Measurements from ENCODE around the gene IL1RN. TPM values are rescaled to one million over a fixed set of nuclear protein-coding genes. Genes with fewer than 3 reads are reported as not detected.
A peak's percentile ranks its signal among the peaks of the same experiment; 100 is the strongest.

IL1RN gene
- total RNA-seq, 1 experiment from 2014 or later = not detected

DNA sequence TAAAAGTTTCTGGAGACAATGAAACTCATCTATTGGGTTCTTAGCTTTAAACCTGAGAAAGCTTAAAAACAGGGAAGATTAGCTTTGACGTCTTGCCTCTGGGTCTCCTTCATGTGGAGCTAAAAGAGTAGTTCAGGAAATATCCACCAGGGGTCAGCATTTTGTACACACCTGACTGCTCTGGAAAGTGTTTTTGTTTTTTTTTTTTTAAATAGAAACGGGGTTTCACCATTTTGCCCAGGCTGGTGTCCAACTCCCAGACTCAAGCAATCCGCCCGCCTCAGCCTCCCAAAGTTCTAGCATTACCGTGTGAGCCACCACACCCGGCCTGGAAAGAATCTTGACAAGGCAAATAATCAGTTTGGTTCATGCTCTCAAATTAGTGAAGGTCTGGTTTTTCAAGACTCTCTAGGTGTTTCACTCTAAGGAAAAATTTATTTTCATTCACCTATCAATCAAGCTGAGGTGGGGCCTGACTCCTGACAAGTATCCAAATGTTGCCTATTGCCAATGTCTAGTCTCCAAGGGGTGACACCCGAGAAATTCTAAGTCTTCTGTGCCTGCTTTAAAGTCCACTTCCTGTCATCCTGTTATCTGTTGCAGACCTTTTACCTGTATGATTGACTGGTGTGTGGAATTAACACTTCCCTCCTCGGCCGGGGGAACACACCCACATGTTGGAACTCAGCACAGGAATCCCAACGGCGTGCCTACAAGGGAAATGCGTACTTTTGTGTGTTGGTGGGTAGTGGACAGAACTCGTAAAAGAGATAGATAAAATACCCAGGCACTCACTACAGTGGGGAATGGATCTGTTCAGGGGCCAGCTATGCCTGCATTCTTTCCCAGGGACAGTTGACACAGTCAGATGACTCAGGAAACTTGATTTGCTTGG is 11.3 kb downstream of the IL1RN start:
- TF ChIP-seq, protein P1, sequence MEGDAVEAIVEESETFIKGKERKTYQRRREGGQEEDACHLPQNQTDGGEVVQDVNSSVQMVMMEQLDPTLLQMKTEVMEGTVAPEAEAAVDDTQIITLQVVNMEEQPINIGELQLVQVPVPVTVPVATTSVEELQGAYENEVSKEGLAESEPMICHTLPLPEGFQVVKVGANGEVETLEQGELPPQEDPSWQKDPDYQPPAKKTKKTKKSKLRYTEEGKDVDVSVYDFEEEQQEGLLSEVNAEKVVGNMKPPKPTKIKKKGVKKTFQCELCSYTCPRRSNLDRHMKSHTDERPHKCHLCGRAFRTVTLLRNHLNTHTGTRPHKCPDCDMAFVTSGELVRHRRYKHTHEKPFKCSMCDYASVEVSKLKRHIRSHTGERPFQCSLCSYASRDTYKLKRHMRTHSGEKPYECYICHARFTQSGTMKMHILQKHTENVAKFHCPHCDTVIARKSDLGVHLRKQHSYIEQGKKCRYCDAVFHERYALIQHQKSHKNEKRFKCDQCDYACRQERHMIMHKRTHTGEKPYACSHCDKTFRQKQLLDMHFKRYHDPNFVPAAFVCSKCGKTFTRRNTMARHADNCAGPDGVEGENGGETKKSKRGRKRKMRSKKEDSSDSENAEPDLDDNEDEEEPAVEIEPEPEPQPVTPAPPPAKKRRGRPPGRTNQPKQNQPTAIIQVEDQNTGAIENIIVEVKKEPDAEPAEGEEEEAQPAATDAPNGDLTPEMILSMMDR (IDR thresholded peaks at IDR 0.05; ENCODE audit: insufficient read depth in 1 of 2, low read depth in 1 of 2, low read length in 1 of 2, severe bottlenecking in 1 of 2, unreplicated experiment in 1 of 2) = peak; percentile 80 to 81
- ChIA-PET POLR2A (interaction anchor here (0.7 to 0.8 kb wide), 2 partner anchors 20 to 60 kb away, joined by 3 to 8 read pairs; no protein-coding TSS in a partner anchor), CTCF (interaction anchor here (0.6 to 2.9 kb wide), 31 partner anchors 11 to 269 kb away, joined by 3 to 78 read pairs (median 5); partner anchors contain the start of gene IL1RN)
- H3K4me1 ChIP-seq = peaks cover 12% of the 10 kb centered on the region
- no peaks in the 10 kb centered on the region for H3K36me3 ChIP-seq (ENCODE audit: control insufficient read depth, insufficient read depth, low read length)
- no peaks in the 10 kb centered on the region for H3K9me3 ChIP-seq
- no peaks in the 10 kb centered on the region for H3K9me3 Mint-ChIP-seq (ENCODE audit: unreplicated experiment)
- H3K36me3 Mint-ChIP-seq (ENCODE audit: insufficient read depth, unreplicated experiment) = no peaks in the 10 kb centered on the region
- H3K27ac Mint-ChIP-seq (ENCODE audit: unreplicated experiment) = peak overlapping the region; percentile 61
- BruUV-seq (replicated peaks) = no TSS peak
- no peaks in the 10 kb centered on the region for H3K27me3 ChIP-seq (replicated peaks; ENCODE audit: control insufficient read depth, insufficient read depth, low read length)
- H3K4me1 Mint-ChIP-seq (ENCODE audit: low read depth, unreplicated experiment) = peaks cover 12% of the 10 kb centered on the region
- H3K4me3 ChIP-seq (ENCODE audit: low read depth, low read length) = peak overlapping the region; percentile 27
- DNase-seq = peak; percentile 67 to 84
- peak overlapping the region; percentile 59 for H3K4me3 Mint-ChIP-seq (ENCODE audit: unreplicated experiment)
- no peaks in the 10 kb centered on the region for H3K27me3 Mint-ChIP-seq (ENCODE audit: insufficient read depth, unreplicated experiment)
- intact Hi-C loops (cut with micrococcal nuclease; ENCODE audit: unreplicated experiment) = loop anchor here (1.0 to 5.0 kb wide), 2 partner anchors 18 to 109 kb away; no protein-coding TSS in a partner anchor

- H3K9me3 ChIP-seq = no peaks in the 10 kb centered on the region; the same call in none of the 2 replicates
- Mint-ChIP-seq H3K27me3 (ENCODE audit: insufficient read depth, unreplicated experiment) (no peaks in the 10 kb centered on the region), H3K9me3 (ENCODE audit: unreplicated experiment) (no peaks in the 10 kb centered on the region), H3K4me1 (ENCODE audit: low read depth, unreplicated experiment) (peaks cover 12% of the 10 kb centered on the region), H3K4me3 (ENCODE audit: unreplicated experiment) (no peak overlapping the region), H3K27ac (ENCODE audit: unreplicated experiment) (no peak overlapping the region), H3K36me3 (ENCODE audit: insufficient read depth, unreplicated experiment) (no peaks in the 10 kb centered on the region)
- no peaks in the 10 kb centered on the region for H3K36me3 ChIP-seq (ENCODE audit: control insufficient read depth, insufficient read depth, low read length)
- H3K4me3 ChIP-seq (ENCODE audit: low read depth, low read length) = no peak overlapping the region
- POLR2A ChIA-PET = no interaction called here
- no TSS peak for BruUV-seq (replicated peaks)
- peaks cover 12% of the 10 kb centered on the region for H3K4me1 ChIP-seq
- H3K27me3 ChIP-seq (replicated peaks; ENCODE audit: control insufficient read depth, insufficient read depth, low read length) = no peaks in the 10 kb centered on the region
- no peak for DNase-seq
- TF ChIP-seq, protein P1 (IDR thresholded peaks at IDR 0.05; ENCODE audit: insufficient read depth in 1 of 2, low read depth in 1 of 2, low read length in 1 of 2, severe bottlenecking in 1 of 2, unreplicated experiment in 1 of 2) = no peak
- CTCF ChIA-PET = interaction anchor here (0.6 to 2.4 kb wide), 4 partner anchors 15 to 1257 kb away, joined by 3 to 10 read pairs (median 4); no protein-coding TSS in a partner anchor
- intact Hi-C loops (cut with micrococcal nuclease; ENCODE audit: unreplicated experiment) = no loop called here
These were observed 14.1 kb downstream of the IL1RN start for GRCh38 chr2:113141451-113141850.

DNA sequence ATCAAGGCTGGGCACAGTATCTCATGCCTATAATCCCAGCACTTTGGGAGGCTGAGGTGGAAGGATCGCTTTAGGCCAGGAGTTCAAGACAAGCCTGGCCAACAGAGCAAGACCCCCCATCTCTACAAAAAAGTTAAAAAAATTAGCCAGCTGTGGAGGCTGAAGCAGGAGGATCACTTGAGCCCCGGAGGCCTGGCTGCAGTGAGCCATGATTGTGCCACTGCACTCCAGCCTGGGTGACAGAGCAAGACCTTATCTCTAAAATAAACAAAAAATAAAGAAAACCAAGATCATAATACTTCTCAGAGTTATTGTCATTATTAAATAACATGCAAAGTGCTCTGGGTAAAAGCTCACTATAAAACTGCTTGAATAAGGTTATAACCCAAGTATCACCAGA is 14.9 kb downstream of the IL1RN start:
- no peaks in the 10 kb centered on the region for H3K36me3 ChIP-seq (ENCODE audit: control insufficient read depth, insufficient read depth, low read length)
- no peaks in the 10 kb centered on the region; the same call in none of the 2 replicates for H3K9me3 ChIP-seq
- no peaks in the 10 kb centered on the region for H3K9me3 Mint-ChIP-seq (ENCODE audit: unreplicated experiment)
- H3K27ac Mint-ChIP-seq (ENCODE audit: unreplicated experiment) = no peak overlapping the region
- TF ChIP-seq, protein P1 (IDR thresholded peaks at IDR 0.05; ENCODE audit: insufficient read depth in 1 of 2, low read depth in 1 of 2, low read length in 1 of 2, severe bottlenecking in 1 of 2, unreplicated experiment in 1 of 2) = no peak
- no peaks in the 10 kb centered on the region for H3K27me3 Mint-ChIP-seq (ENCODE audit: insufficient read depth, unreplicated experiment)
- no peak overlapping the region for H3K4me3 ChIP-seq (ENCODE audit: low read depth, low read length)
- H3K4me1 Mint-ChIP-seq (ENCODE audit: low read depth, unreplicated experiment) = peaks cover 12% of the 10 kb centered on the region
- no TSS peak for BruUV-seq (replicated peaks)
- H3K4me1 ChIP-seq = peaks cover 12% of the 10 kb centered on the region
- intact Hi-C loops (cut with micrococcal nuclease; ENCODE audit: unreplicated experiment) = no loop called here
- no peak for DNase-seq
- no peaks in the 10 kb centered on the region for H3K27me3 ChIP-seq (replicated peaks; ENCODE audit: control insufficient read depth, insufficient read depth, low read length)
- H3K4me3 Mint-ChIP-seq (ENCODE audit: unreplicated experiment) = no peak overlapping the region
- ChIA-PET POLR2A (no interaction called here), CTCF (interaction anchor here (1.2 to 2.4 kb wide), 2 partner anchors 14 to 57 kb away, joined by 4 to 10 read pairs; no protein-coding TSS in a partner anchor)
- H3K36me3 Mint-ChIP-seq (ENCODE audit: insufficient read depth, unreplicated experiment) = no peaks in the 10 kb centered on the region

Data from Caco-2 (cell line).